CD4-positive, alpha-beta memory T cell (primary cell): ENCODE data around the gene CTAGE6. TPM values are rescaled to one million over a fixed set of nuclear protein-coding genes. Genes with fewer than 3 reads are reported as not detected.
A peak's percentile ranks its signal among the peaks of the same experiment; 100 is the strongest.
"Not testable (repeated sequence)": the region's sequence is repeated elsewhere in the genome, so short reads cannot be mapped to it uniquely, and the experiment has no call there.

Experiments
- CTCF ChIA-PET: fragments of 350-600 bp; sonication (Branson Sonifier 250); formaldehyde crosslinking; loops from one replicate; lab custom pipeline; 2021; ENCODE audit warnings: inconsistent platforms; ENCODE audit not compliant: partially characterized antibody; lab: Charles Lee
- POLR2A ChIA-PET: fragments of 350-600 bp; sonication (Branson Sonifier 250); formaldehyde crosslinking; loops from one replicate; lab custom pipeline; 2021; ENCODE audit not compliant: partially characterized antibody; lab: Charles Lee
- DNase-seq, 5 donors: peaks; one replicate each; pipeline versions ENCODE4 v3.0.0 to v3.0.0-alpha.2; 2020 to 2022; ENCODE audit warnings: mixed read lengths in 1 of 5
- H3K27ac ChIP-seq: one replicate; pipeline ENCODE4 v1.7.0; 2013; ENCODE audit warnings: low read depth, low read length
- H3K27me3 ChIP-seq: 2 replicates; pipeline ENCODE4 v1.7.0; 2013; ENCODE audit warnings: mild to moderate bottlenecking, low read length, moderate library complexity; ENCODE audit not compliant: insufficient read depth
- H3K36me3 ChIP-seq: 2 replicates; pipeline ENCODE4 v1.7.0; 2013; ENCODE audit warnings: mild to moderate bottlenecking, low read length, moderate library complexity; ENCODE audit not compliant: insufficient read depth
- H3K4me1 ChIP-seq: 2 replicates; pipeline ENCODE4 v1.7.0; 2013; ENCODE audit warnings: mild to moderate bottlenecking, low read length, moderate library complexity; ENCODE audit not compliant: insufficient read depth
- H3K4me3 ChIP-seq, 2 donors: one replicate each; pipeline ENCODE4 v1.7.0; 2013; ENCODE audit warnings: low read length in 2 of 2, mild to moderate bottlenecking in 1 of 2
- H3K9me3 ChIP-seq, 2 donors: one replicate each; pipeline ENCODE4 v1.7.0; 2013; ENCODE audit warnings: low read length in 2 of 2, control low read depth in 1 of 2; ENCODE audit not compliant: control insufficient read depth in 1 of 2
- H3K27ac Mint-ChIP-seq, 7 donors: one replicate each; pipeline ENCODE4 v1.8.0; 2020 to 2021; ENCODE audit warnings: mixed read lengths in 7 of 7, mild to moderate bottlenecking in 6 of 7, inconsistent platforms in 3 of 7, moderate library complexity in 3 of 7
- H3K27me3 Mint-ChIP-seq, 2 donors: one replicate each; pipeline ENCODE4 v1.8.0; 2020 to 2021; ENCODE audit warnings: mixed read lengths in 2 of 2
- H3K36me3 Mint-ChIP-seq, 2 donors: one replicate each; pipeline ENCODE4 v1.8.0; 2020 to 2021; ENCODE audit warnings: mixed read lengths in 2 of 2, inconsistent platforms in 1 of 2, mild to moderate bottlenecking in 1 of 2
- H3K4me1 Mint-ChIP-seq, 4 donors: one replicate each; pipeline ENCODE4 v1.8.0; 2020 to 2021; ENCODE audit warnings: mixed read lengths in 4 of 4, mild to moderate bottlenecking in 1 of 4
- H3K4me3 Mint-ChIP-seq, 8 donors: one replicate each; pipeline ENCODE4 v1.8.0; 2020 to 2021; ENCODE audit warnings: mixed read lengths in 8 of 8, mild to moderate bottlenecking in 7 of 8, moderate library complexity in 6 of 8, inconsistent platforms in 3 of 8
- H3K9me3 Mint-ChIP-seq, 8 donors: one replicate each; pipeline ENCODE4 v1.8.0; 2020 to 2021; ENCODE audit warnings: mixed read lengths in 8 of 8, mild to moderate bottlenecking in 5 of 8, inconsistent platforms in 3 of 8, moderate library complexity in 1 of 8
- intact Hi-C: fragments of 100-400 bp; cut with micrococcal nuclease; formaldehyde crosslinking; loops from one replicate; pipeline ENCODE4 v1.15.1; 2023
- polyA plus RNA-seq, 2 donors: library from polyadenylated mRNA; unstranded; fragments of 300-500 nt; fragmentation: Illumina TruSeq; gene quantifications; one replicate each; pipeline ENCODE4 v1.2.3, GENCODE V29; 2021
- total RNA-seq, 2 experiments: library from RNA; stranded (reverse); gene quantifications; one replicate each; pipeline ENCODE4 v1.2.3, GENCODE V29; 2021

CTAGE6 gene
- total and polyA plus RNA-seq, 4 experiments from 2014 or later: 0.40 to 3.8 (median 2.5) TPM; not detected in 1

GRCh38 chr7:143735962-143736361 is 21.5 kb downstream of the CTAGE6 start:
- POLR2A ChIA-PET: interaction anchor here (1.7 kb wide), 1 partner anchor 166 kb away, joined by 4 read pairs; the partner anchor contains the start of gene TCAF1
- H3K27ac ChIP-seq: no peak overlapping the region
- H3K4me3 ChIP-seq: no peak overlapping the region
- intact Hi-C loops: no loop called here
- no peaks in the 10 kb centered on the region for H3K9me3 Mint-ChIP-seq
- H3K4me3 Mint-ChIP-seq: no peak overlapping the region
- CTCF ChIA-PET: interaction anchor here (0.8 to 2.9 kb wide), 5 partner anchors 7 to 392 kb away, joined by 3 to 18 read pairs (median 9); partner anchors contain the start of gene TCAF1
- H3K36me3 Mint-ChIP-seq: no peaks in the 10 kb centered on the region
- H3K4me1 Mint-ChIP-seq: peaks cover 4 to 6% (median 5%) of the 10 kb centered on the region in 4 donors
- H3K4me1 ChIP-seq: no peaks in the 10 kb centered on the region
- no peak overlapping the region for H3K27ac Mint-ChIP-seq
- DNase-seq: no peak
- H3K27me3 ChIP-seq: no peaks in the 10 kb centered on the region
- no peaks in the 10 kb centered on the region for H3K27me3 Mint-ChIP-seq
- H3K9me3 ChIP-seq: no peaks in the 10 kb centered on the region
- no peaks in the 10 kb centered on the region for H3K36me3 ChIP-seq

- Mint-ChIP-seq H3K36me3 (peaks cover 15 to 16% of the 10 kb centered on the region in 2 donors), H3K9me3 (no peaks in the 10 kb centered on the region), H3K4me3 (no peak overlapping the region), H3K27me3 (no peaks in the 10 kb centered on the region), H3K27ac (peak overlapping the region in 2 of 7 donors; percentile 7 to 66), H3K4me1 (peaks cover 4 to 6% (median 6%) of the 10 kb centered on the region in 4 donors)
- no peaks in the 10 kb centered on the region for H3K4me1 ChIP-seq
- POLR2A ChIA-PET: no interaction called here
- intact Hi-C loops: no loop called here
- no peaks in the 10 kb centered on the region for H3K27me3 ChIP-seq
- no peaks in the 10 kb centered on the region for H3K9me3 ChIP-seq
- DNase-seq: no peak
- H3K4me3 ChIP-seq: no peak overlapping the region
- CTCF ChIA-PET: interaction anchor here (1.3 to 1.4 kb wide), 2 partner anchors 394 to 518 kb away, joined by 3 to 4 read pairs; no protein-coding TSS in a partner anchor
- H3K36me3 ChIP-seq: no peaks in the 10 kb centered on the region
- no peak overlapping the region for H3K27ac ChIP-seq
Measured at GRCh38 chr7:143733876-143734275, 23.6 kb downstream of the CTAGE6 start.

GRCh38 chr7:143728333-143728862 is 29.1 kb downstream of the CTAGE6 start:
- no peak for DNase-seq
- Histone ChIP-seq H3K27me3 (no peaks in the 10 kb centered on the region), H3K36me3 (no peaks in the 10 kb centered on the region), H3K27ac (no peak overlapping the region), H3K9me3 (no peaks in the 10 kb centered on the region), H3K4me3 (no peak overlapping the region), H3K4me1 (no peaks in the 10 kb centered on the region)
- ChIA-PET CTCF (interaction anchor here (0.6 to 1.0 kb wide), 2 partner anchors 8 to 9 kb away, joined by 3 to 4 read pairs; no protein-coding TSS in a partner anchor), POLR2A (no interaction called here)
- Mint-ChIP-seq H3K36me3 (peaks cover 21 to 27% of the 10 kb centered on the region in 2 donors), H3K4me1 (peaks cover 0 to 1% (median 0%) of the 10 kb centered on the region in 4 donors), H3K4me3 (no peak overlapping the region), H3K9me3 (no peaks in the 10 kb centered on the region), H3K27ac (peak overlapping the region in 2 of 7 donors; percentile 22 to 51), H3K27me3 (no peaks in the 10 kb centered on the region)
- intact Hi-C loops: no loop called here

GRCh38 chr7:143727561-143727960 is 29.9 kb downstream of the CTAGE6 start:
- intact Hi-C loops, H3K9me3 ChIP-seq, DNase-seq, H3K4me3 Mint-ChIP-seq, H3K27me3 Mint-ChIP-seq, H3K9me3 Mint-ChIP-seq, H3K4me3 ChIP-seq, H3K27ac ChIP-seq, H3K4me1 ChIP-seq, H3K27ac Mint-ChIP-seq, H3K27me3 ChIP-seq, POLR2A ChIA-PET, H3K4me1 Mint-ChIP-seq, H3K36me3 ChIP-seq: not testable (repeated sequence)
- CTCF ChIA-PET: interaction anchor here (1.0 kb wide), 1 partner anchor 9 kb away, joined by 4 read pairs; no protein-coding TSS in a partner anchor
- H3K36me3 Mint-ChIP-seq: peaks cover 21 to 27% of the 10 kb centered on the region in 2 donors

- POLR2A ChIA-PET, H3K27me3 Mint-ChIP-seq, DNase-seq, H3K4me1 ChIP-seq, H3K27ac Mint-ChIP-seq, H3K9me3 Mint-ChIP-seq, intact Hi-C loops, H3K27ac ChIP-seq, H3K27me3 ChIP-seq, H3K4me1 Mint-ChIP-seq, H3K4me3 Mint-ChIP-seq, H3K9me3 ChIP-seq, CTCF ChIA-PET, H3K36me3 ChIP-seq, H3K4me3 ChIP-seq: not testable (repeated sequence)
- peaks cover 21 to 27% of the 10 kb centered on the region in 2 donors for H3K36me3 Mint-ChIP-seq
Measured at GRCh38 chr7:143726143-143726542, 31.4 kb downstream of the CTAGE6 start.

- H3K4me3 ChIP-seq, CTCF ChIA-PET, H3K9me3 Mint-ChIP-seq, H3K4me3 Mint-ChIP-seq, H3K4me1 Mint-ChIP-seq, H3K27me3 ChIP-seq, H3K27me3 Mint-ChIP-seq, H3K27ac Mint-ChIP-seq, H3K36me3 Mint-ChIP-seq, DNase-seq, H3K36me3 ChIP-seq, intact Hi-C loops, H3K4me1 ChIP-seq, POLR2A ChIA-PET, H3K9me3 ChIP-seq, H3K27ac ChIP-seq: not testable (repeated sequence)
Measured at GRCh38 chr7:143720335-143720734, 37.2 kb downstream of the CTAGE6 start.

- H3K36me3 Mint-ChIP-seq, DNase-seq, H3K36me3 ChIP-seq, H3K4me3 Mint-ChIP-seq, H3K4me1 Mint-ChIP-seq, H3K27ac Mint-ChIP-seq, POLR2A ChIA-PET, H3K4me3 ChIP-seq, H3K27me3 ChIP-seq, CTCF ChIA-PET, H3K27ac ChIP-seq, H3K4me1 ChIP-seq, H3K9me3 ChIP-seq, H3K27me3 Mint-ChIP-seq, intact Hi-C loops, H3K9me3 Mint-ChIP-seq: not testable (repeated sequence)
Measured at GRCh38 chr7:143715543-143716193, 41.8 kb downstream of the CTAGE6 start.
